ENCODE data around the gene KLKB1. TPM values are rescaled to one million over a fixed set of nuclear protein-coding genes. Genes with fewer than 3 reads are reported as not detected.

Gene KLKB1
- total and polyA plus RNA-seq, 2 donors (not counting 1 experiment from before 2014, with no cell fraction given), result 0.06 to 0.17 TPM

DNA sequence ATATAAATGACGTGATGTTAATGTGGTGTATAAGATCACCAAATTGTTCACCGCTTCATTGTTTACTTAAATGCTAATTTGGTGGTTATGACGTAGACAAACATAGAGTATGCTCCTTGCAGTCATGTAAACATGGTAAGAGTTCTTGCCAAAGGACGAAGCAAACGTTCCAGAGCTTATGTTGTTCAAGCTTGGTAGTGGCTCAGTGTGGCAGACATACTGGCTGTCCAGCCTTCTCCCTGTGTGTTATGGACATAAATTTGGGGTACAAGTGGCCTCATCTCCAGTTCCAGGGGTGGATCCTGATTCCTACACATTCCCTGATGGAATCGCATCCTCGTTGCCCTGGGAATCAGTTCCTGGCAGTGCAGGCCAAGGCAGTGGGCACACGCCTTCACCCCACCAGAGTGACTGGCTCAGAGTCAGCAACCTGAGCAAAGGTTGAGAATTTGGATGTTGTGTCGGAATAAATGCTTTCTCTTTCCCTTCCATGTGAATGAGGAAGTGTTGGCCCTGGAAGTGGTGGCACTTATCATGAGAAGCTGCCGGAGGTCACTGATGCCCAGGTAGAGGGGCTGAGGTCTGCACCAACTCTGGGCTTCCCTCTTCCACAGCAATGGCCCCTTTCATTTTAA lies 64.1 kb downstream of the KLKB1 start:
- TF ChIP-seq EZH2 (IDR thresholded peaks at IDR 0.05; ENCODE audit: low read length, missing control alignments) (no peak), CTCF (conservative IDR thresholded peaks at IDR 0.05 in 1 of 2, IDR thresholded peaks at IDR 0.05 in 1 of 2; ENCODE audit: low read depth in 1 of 2, low read length in 2 of 2) (no peak)
- H3K9me3 ChIP-seq (ENCODE audit: control insufficient read depth, insufficient read depth, low read depth, low read length), result no peaks in the 10 kb centered on the region
- no peak overlapping the region for H3K4me3 ChIP-seq (replicated peaks in 1 of 4; ENCODE audit: control extremely low read depth in 1 of 4, insufficient read depth in 1 of 4, low read depth in 3 of 4, low read length in 4 of 4)
- DNase-seq (ENCODE audit: low read depth in 2 of 2), result no peak
- H3K4me2 ChIP-seq (ENCODE audit: extremely low read depth, insufficient read depth, low read length), result no peak overlapping the region
- H3K27ac ChIP-seq (ENCODE audit: insufficient read depth, low read length), result no peak overlapping the region
- H4K20me1 ChIP-seq (ENCODE audit: control insufficient read depth, extremely low read depth, insufficient read depth, low read length), result no peaks in the 10 kb centered on the region
- no peak overlapping the region for H3K9ac ChIP-seq (ENCODE audit: insufficient read depth, low read length)
- H3K4me1 ChIP-seq (ENCODE audit: control insufficient read depth, extremely low read depth, insufficient read depth, low read length), result no peaks in the 10 kb centered on the region
- H2AFZ ChIP-seq (ENCODE audit: low read length), result no peak overlapping the region
- no peaks in the 10 kb centered on the region for H3K36me3 ChIP-seq (ENCODE audit: control insufficient read depth, insufficient read depth, low read length)
- no peaks in the 10 kb centered on the region for H3K79me2 ChIP-seq (ENCODE audit: control insufficient read depth, insufficient read depth, low read length)
- H3K27me3 ChIP-seq (ENCODE audit: control insufficient read depth, insufficient read depth, low read length), result no peaks in the 10 kb centered on the region

DNA sequence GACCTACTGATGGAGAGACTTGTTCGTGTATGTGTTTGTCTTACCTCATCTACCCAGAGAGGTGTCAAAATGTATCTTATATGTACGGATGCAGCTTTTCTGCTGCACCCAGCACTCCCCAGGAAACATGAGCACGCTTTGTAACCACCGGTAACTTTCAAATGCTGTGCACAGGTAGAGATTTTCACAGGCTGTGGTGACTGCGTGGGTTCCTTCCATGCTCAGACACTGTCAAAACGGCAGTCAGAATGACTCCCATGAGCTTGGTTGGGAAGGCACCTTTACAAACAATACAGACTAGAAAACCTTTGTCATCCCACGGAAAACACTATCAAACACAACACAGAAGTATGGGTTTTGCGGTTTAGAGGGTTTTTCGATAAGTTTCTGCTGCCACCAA lies 66.9 kb downstream of the KLKB1 start:
- no peaks in the 10 kb centered on the region for H3K4me1 ChIP-seq (ENCODE audit: control insufficient read depth, extremely low read depth, insufficient read depth, low read length)
- H3K27ac ChIP-seq (ENCODE audit: insufficient read depth, low read length), result no peak overlapping the region
- no peak overlapping the region for H3K9ac ChIP-seq (ENCODE audit: insufficient read depth, low read length)
- no peak overlapping the region for H3K4me2 ChIP-seq (ENCODE audit: extremely low read depth, insufficient read depth, low read length)
- H2AFZ ChIP-seq (ENCODE audit: low read length), result no peak overlapping the region
- H3K79me2 ChIP-seq (ENCODE audit: control insufficient read depth, insufficient read depth, low read length), result no peaks in the 10 kb centered on the region
- H3K4me3 ChIP-seq (replicated peaks in 1 of 4; ENCODE audit: control extremely low read depth in 1 of 4, insufficient read depth in 1 of 4, low read depth in 3 of 4, low read length in 4 of 4), result no peak overlapping the region
- H3K9me3 ChIP-seq (ENCODE audit: control insufficient read depth, insufficient read depth, low read depth, low read length), result no peaks in the 10 kb centered on the region
- no peaks in the 10 kb centered on the region for H3K36me3 ChIP-seq (ENCODE audit: control insufficient read depth, insufficient read depth, low read length)
- no peaks in the 10 kb centered on the region for H4K20me1 ChIP-seq (ENCODE audit: control insufficient read depth, extremely low read depth, insufficient read depth, low read length)
- no peak for TF ChIP-seq EZH2 (IDR thresholded peaks at IDR 0.05; ENCODE audit: low read length, missing control alignments)
- TF ChIP-seq CTCF (conservative IDR thresholded peaks at IDR 0.05 in 1 of 2, IDR thresholded peaks at IDR 0.05 in 1 of 2; ENCODE audit: low read depth in 1 of 2, low read length in 2 of 2), result no peak
- H3K27me3 ChIP-seq (ENCODE audit: control insufficient read depth, insufficient read depth, low read length), result peaks cover 5% of the 10 kb centered on the region
- DNase-seq (ENCODE audit: low read depth in 2 of 2), result no peak

DNA sequence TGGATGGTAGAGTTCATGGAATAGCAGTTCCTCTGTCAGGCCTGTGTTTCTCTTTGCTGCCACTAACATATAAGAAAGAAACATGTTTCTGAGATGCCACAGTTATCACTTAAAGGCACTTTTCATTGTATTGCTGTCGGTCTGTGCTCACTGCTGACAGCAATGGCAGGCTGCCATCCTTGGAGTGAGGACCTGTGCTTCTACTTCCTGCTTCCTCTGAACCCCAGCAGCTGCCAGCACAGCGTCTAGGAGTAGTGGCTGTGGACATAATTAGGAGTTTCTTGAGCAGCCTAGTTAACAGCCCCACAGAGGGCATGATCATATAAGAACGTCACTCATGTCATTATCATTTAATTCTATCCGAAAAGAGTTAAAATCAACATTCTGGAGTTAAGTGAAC lies 69.2 kb downstream of the KLKB1 start:
- no peak for TF ChIP-seq EZH2 (IDR thresholded peaks at IDR 0.05; ENCODE audit: low read length, missing control alignments)
- no peak for TF ChIP-seq CTCF (conservative IDR thresholded peaks at IDR 0.05 in 1 of 2, IDR thresholded peaks at IDR 0.05 in 1 of 2; ENCODE audit: low read depth in 1 of 2, low read length in 2 of 2)
- peaks cover 5% of the 10 kb centered on the region for H3K27me3 ChIP-seq (ENCODE audit: control insufficient read depth, insufficient read depth, low read length)
- no peaks in the 10 kb centered on the region for H4K20me1 ChIP-seq (ENCODE audit: control insufficient read depth, extremely low read depth, insufficient read depth, low read length)
- H3K9ac ChIP-seq (ENCODE audit: insufficient read depth, low read length), result no peak overlapping the region
- H3K27ac ChIP-seq (ENCODE audit: insufficient read depth, low read length), result no peak overlapping the region
- H3K4me1 ChIP-seq (ENCODE audit: control insufficient read depth, extremely low read depth, insufficient read depth, low read length), result no peaks in the 10 kb centered on the region
- no peak for DNase-seq (ENCODE audit: low read depth in 2 of 2)
- H3K4me2 ChIP-seq (ENCODE audit: extremely low read depth, insufficient read depth, low read length), result no peak overlapping the region
- H2AFZ ChIP-seq (ENCODE audit: low read length), result no peak overlapping the region
- H3K9me3 ChIP-seq (ENCODE audit: control insufficient read depth, insufficient read depth, low read depth, low read length), result no peaks in the 10 kb centered on the region
- H3K36me3 ChIP-seq (ENCODE audit: control insufficient read depth, insufficient read depth, low read length), result no peaks in the 10 kb centered on the region
- H3K79me2 ChIP-seq (ENCODE audit: control insufficient read depth, insufficient read depth, low read length), result no peaks in the 10 kb centered on the region
- no peak overlapping the region for H3K4me3 ChIP-seq (replicated peaks in 1 of 4; ENCODE audit: control extremely low read depth in 1 of 4, insufficient read depth in 1 of 4, low read depth in 3 of 4, low read length in 4 of 4)

Data from fibroblast of lung (primary cell).